Stomach (tissue), 9 donors: Measurements from ENCODE around the gene PIWIL4. TPM values are rescaled to one million over a fixed set of nuclear protein-coding genes. Genes with fewer than 3 reads are reported as not detected.

Experiments
- DNase-seq, 2 donors: peaks; one replicate each; pipeline versions ENCODE4 v3.0.0 to v3.0.0-alpha.2; 2013 to 2019
- H3K27ac ChIP-seq, 5 donors: fragments of 200-600 bp in 4 of 5; sonication (generic) in 4 of 5; one replicate each; pipeline ENCODE4 v1.5.1; 2013 to 2019; ENCODE audit warnings: mild to moderate bottlenecking in 1 of 5, moderate library complexity in 1 of 5
- H3K27me3 ChIP-seq, 3 donors: fragments of 200-600 bp; sonication (generic); one replicate each; pipeline ENCODE4 v1.5.1; 2017 to 2019; ENCODE audit warnings: mixed run types in 1 of 3
- H3K36me3 ChIP-seq, 4 donors: fragments of 200-600 bp; sonication (generic); 1 replicate in 3 of 4; 2 replicates in 1 of 4; pipeline ENCODE4 v1.5.1; 2016 to 2019
- H3K4me1 ChIP-seq, 4 donors: fragments of 200-600 bp; sonication (generic); one replicate each; pipeline ENCODE4 v1.5.1; 2016 to 2019
- H3K4me3 ChIP-seq, 4 donors: fragments of 200-600 bp; sonication (generic) in 3 of 4; one replicate each; pipeline ENCODE4 v1.5.1; 2016 to 2019; ENCODE audit warnings: mild to moderate bottlenecking in 1 of 4
- H3K9me3 ChIP-seq, 4 donors: fragments of 200-600 bp; sonication (generic); one replicate each; pipeline ENCODE4 v1.5.1; 2016 to 2019
- EP300 ChIP-seq: sonication (generic); formaldehyde crosslinking; IDR thresholded peaks from one replicate; pipeline ENCODE4 v1.6.1; 2017; ENCODE audit warnings: antibody characterized with exemption
- POLR2A ChIP-seq, 4 donors: fragments of 450-650 bp; IDR thresholded peaks; one replicate each; pipeline ENCODE4 v1.6.1; 2016; ENCODE audit warnings: antibody characterized with exemption in 4 of 4, control low read depth in 2 of 4, mild to moderate bottlenecking in 1 of 4, moderate library complexity in 1 of 4
- POLR2AphosphoS5 ChIP-seq, 3 donors: sonication (generic); formaldehyde crosslinking; IDR thresholded peaks; one replicate each; pipeline ENCODE4 v1.6.1; 2016; ENCODE audit warnings: antibody characterized with exemption in 3 of 3
- WGBS, 5 donors: extraction: QIAGEN DNeasy Blood & Tissue Kit in 3 of 5; methylation state at CpG; one replicate each; pipeline versions ENCODE4 v1.1.5 to v1.1.7; 2013 to 2018; 5-methylcytosine and 5-hydroxymethylcytosine counted together
- intact Hi-C: fragments of 100-400 bp; cut with DNase I; formaldehyde crosslinking; loops from one replicate; pipeline ENCODE4 v1.15.1; 2023; ENCODE audit warnings: low total_unique reads
- polyA plus RNA-seq, 3 donors: library from polyadenylated mRNA; stranded (reverse); fragments of 200-250 nt; gene quantifications; one replicate each; pipeline ENCODE4 v1.2.3, GENCODE V29; 2013
- total RNA-seq, 5 donors: library from RNA; depleted of rRNA; stranded (reverse); fragments of >200 nt; gene quantifications; one replicate each; pipeline versions ENCODE4 v1.1.0 to v1.2.3, GENCODE V29; 2014 to 2016
- TF ChIP-seq, protein P1 (sequence below), 7 experiments: fragments of 450-650 bp in 4 of 7; fragments of 200-600 bp in 3 of 7; sonication (generic) in 3 of 7; IDR thresholded peaks; one replicate each; pipeline ENCODE4 v1.5.1; 2016 to 2019; ENCODE audit warnings: antibody characterized with exemption in 7 of 7, control low read depth in 2 of 7, mild to moderate bottlenecking in 1 of 7
- donor health status: healthy with polysubstance abuse.
- donor health status: Bipolar disorder and iron deficiency.
- donor health status: healthy.

PIWIL4 gene
- total and polyA plus RNA-seq, 8 donors = 1.3 to 19.4 (median 4.2) TPM; not detected in 1

- intact Hi-C loops = no loop called here
- Histone ChIP-seq H3K36me3 (no peaks in the 10 kb centered on the region), H3K27me3 (no peaks in the 10 kb centered on the region), H3K4me1 (no peaks in the 10 kb centered on the region), H3K27ac (peak overlapping the region in 1 of 5 donors; percentile 20), H3K4me3 (no peak overlapping the region), H3K9me3 (no peaks in the 10 kb centered on the region)
- TF ChIP-seq POLR2AphosphoS5 (IDR thresholded peaks at IDR 0.05) = peak in 1 of 3 donors; percentile 7
- no peak for TF ChIP-seq POLR2A (IDR thresholded peaks at IDR 0.05)
- TF ChIP-seq, protein P1, sequence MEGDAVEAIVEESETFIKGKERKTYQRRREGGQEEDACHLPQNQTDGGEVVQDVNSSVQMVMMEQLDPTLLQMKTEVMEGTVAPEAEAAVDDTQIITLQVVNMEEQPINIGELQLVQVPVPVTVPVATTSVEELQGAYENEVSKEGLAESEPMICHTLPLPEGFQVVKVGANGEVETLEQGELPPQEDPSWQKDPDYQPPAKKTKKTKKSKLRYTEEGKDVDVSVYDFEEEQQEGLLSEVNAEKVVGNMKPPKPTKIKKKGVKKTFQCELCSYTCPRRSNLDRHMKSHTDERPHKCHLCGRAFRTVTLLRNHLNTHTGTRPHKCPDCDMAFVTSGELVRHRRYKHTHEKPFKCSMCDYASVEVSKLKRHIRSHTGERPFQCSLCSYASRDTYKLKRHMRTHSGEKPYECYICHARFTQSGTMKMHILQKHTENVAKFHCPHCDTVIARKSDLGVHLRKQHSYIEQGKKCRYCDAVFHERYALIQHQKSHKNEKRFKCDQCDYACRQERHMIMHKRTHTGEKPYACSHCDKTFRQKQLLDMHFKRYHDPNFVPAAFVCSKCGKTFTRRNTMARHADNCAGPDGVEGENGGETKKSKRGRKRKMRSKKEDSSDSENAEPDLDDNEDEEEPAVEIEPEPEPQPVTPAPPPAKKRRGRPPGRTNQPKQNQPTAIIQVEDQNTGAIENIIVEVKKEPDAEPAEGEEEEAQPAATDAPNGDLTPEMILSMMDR (IDR thresholded peaks at IDR 0.05) = no peak
- 58 to 85% (median 68%) methylated on average over 7 of the region's 7 CpGs for WGBS, 5 donors
- peak in 1 of 2 donors; percentile 49 for DNase-seq
These were observed 83.6 kb downstream of the PIWIL4 start for GRCh38 chr11:94650756-94651155.

DNA sequence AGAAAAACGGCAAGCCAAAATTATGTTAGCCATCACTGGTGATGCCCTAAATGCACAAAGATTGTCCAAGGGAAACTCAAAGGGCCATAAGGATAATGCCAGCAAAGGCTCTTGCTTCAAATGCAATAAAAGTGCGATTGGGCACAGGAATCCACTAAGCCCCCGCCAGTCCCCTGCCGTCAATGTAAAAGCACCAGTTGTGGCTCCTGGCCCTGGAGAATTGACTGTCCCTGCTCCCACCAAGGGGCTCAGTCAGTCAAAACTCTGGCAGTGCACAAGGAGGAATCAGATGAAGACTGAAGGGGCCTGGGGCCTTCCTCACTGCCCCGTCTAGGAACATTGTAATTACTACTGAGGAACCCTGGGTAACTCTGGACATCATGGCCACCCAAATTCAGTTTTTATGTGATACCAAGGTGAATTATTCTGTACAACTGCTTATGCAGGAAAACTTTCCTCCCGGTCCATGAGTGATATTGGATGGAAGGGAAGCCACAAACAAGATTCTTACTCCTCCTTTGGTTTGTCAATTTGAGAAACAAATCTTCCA is 85.6 kb downstream of the PIWIL4 start:
- TF ChIP-seq EP300 = no peak
- TF ChIP-seq POLR2A (IDR thresholded peaks at IDR 0.05) = no peak
- TF ChIP-seq POLR2AphosphoS5 (IDR thresholded peaks at IDR 0.05) = no peak
- TF ChIP-seq, protein P1 (IDR thresholded peaks at IDR 0.05) = no peak
- intact Hi-C loops = no loop called here

DNA sequence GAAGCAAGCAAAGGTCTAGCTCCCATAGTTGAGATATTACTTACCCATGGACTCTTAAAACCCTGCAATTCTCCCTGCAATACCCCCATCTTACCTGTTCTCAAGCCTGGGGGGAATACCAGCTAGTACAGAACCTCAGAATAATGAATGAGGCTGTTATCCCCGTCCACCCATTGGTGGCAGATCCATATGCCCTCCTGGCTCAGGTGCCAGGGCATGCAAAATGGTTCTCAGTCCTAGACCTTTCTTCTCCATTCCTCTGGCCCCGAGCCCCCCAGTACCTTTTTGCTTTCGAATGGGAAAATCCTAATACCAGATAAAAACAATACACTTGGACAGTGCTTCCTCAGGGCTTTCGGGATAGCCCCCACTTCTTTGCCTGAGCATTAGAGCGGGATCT is 86.4 kb downstream of the PIWIL4 start:
- 87 to 97% (median 93%) methylated on average over 5 of the region's 5 CpGs for WGBS, 5 donors
- TF ChIP-seq, protein P1 (IDR thresholded peaks at IDR 0.05) = no peak
- TF ChIP-seq POLR2A (IDR thresholded peaks at IDR 0.05) (no peak), POLR2AphosphoS5 (IDR thresholded peaks at IDR 0.05) (no peak), EP300 (no peak)
- intact Hi-C loops = no loop called here
- H3K9me3 ChIP-seq = no peaks in the 10 kb centered on the region
- no peaks in the 10 kb centered on the region for H3K4me1 ChIP-seq
- DNase-seq = no peak
- no peaks in the 10 kb centered on the region for H3K27me3 ChIP-seq
- no peak overlapping the region for H3K27ac ChIP-seq
- H3K36me3 ChIP-seq = no peaks in the 10 kb centered on the region
- no peak overlapping the region for H3K4me3 ChIP-seq

More for the DNA sequence above, 85.6 kb downstream of the PIWIL4 start:
- Histone ChIP-seq H3K9me3 (no peaks in the 10 kb centered on the region), H3K27ac (no peak overlapping the region), H3K36me3 (no peaks in the 10 kb centered on the region), H3K4me3 (no peak overlapping the region), H3K27me3 (no peaks in the 10 kb centered on the region), H3K4me1 (no peaks in the 10 kb centered on the region)
- DNase-seq = no peak
- 89 to 96% (median 90%) methylated on average over 6 of the region's 6 CpGs for WGBS, 5 donors

DNA sequence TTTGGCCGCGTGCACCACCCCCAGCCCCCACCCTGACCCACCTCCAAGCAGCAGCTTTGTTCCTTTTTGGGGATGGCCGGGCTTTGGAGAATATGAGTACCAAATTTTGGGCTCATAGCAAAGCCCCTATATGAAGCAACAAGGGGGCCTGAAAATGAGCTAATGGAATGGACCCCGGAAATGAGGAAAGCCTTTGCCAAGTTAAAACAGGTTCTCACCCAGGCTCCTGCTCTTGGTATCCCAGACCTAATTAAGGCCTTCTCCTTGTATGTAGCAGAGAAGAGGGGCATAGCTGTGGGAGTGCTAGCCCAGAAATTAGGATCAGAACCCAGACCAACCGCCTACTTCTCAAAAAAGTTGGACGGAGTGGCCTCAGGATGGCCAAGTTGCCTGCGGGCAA is 87.0 kb downstream of the PIWIL4 start:
- intact Hi-C loops = no loop called here
- H3K27ac ChIP-seq = no peak overlapping the region
- no peaks in the 10 kb centered on the region for H3K27me3 ChIP-seq
- H3K36me3 ChIP-seq = no peaks in the 10 kb centered on the region
- TF ChIP-seq EP300 = no peak
- no peak for TF ChIP-seq POLR2AphosphoS5 (IDR thresholded peaks at IDR 0.05)
- no peak for DNase-seq
- no peak overlapping the region for H3K4me3 ChIP-seq
- H3K4me1 ChIP-seq = no peaks in the 10 kb centered on the region
- H3K9me3 ChIP-seq = no peaks in the 10 kb centered on the region
- 93 to 97% (median 95%) methylated on average over 7 of the region's 7 CpGs for WGBS, 5 donors

DNA sequence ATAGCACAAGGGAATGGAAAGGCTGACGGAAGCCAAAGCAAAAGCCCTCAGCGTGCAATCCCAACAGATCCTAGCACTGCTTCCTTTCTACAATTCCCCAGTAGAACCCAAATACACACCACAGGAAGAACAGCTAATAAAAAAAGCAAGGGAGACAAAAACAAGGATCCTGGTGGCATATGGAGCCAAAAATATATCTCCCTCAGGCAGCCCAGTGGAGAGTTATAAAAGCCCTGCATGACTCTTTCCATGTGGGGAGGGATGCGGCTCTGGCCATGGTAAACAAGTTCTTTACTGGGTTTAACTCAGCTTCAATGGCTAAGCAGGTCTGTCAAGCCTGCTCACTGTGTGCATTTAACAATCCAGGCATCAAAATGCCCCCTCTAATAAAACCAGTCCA is 88.1 kb downstream of the PIWIL4 start:
- intact Hi-C loops = no loop called here
- H3K27ac ChIP-seq = no peak overlapping the region
- no peak for DNase-seq
- H3K4me3 ChIP-seq = no peak overlapping the region
- no peaks in the 10 kb centered on the region for H3K4me1 ChIP-seq
- no peaks in the 10 kb centered on the region for H3K27me3 ChIP-seq
- TF ChIP-seq POLR2A (IDR thresholded peaks at IDR 0.05) (no peak), POLR2AphosphoS5 (IDR thresholded peaks at IDR 0.05) (no peak), EP300 (no peak)
- TF ChIP-seq, protein P1 (IDR thresholded peaks at IDR 0.05) = no peak
- no peaks in the 10 kb centered on the region for H3K9me3 ChIP-seq
- H3K36me3 ChIP-seq = no peaks in the 10 kb centered on the region
- 73 to 81% (median 76%) methylated on average over 3 of the region's 3 CpGs for WGBS, 5 donors
